GM19324 (cell line): Measurements from ENCODE around the gene KIF11.
"Not testable (repeated sequence)": the region's sequence is repeated elsewhere in the genome, so short reads cannot be mapped to it uniquely, and the experiment has no call there.

Source experiments
- ATAC-seq: cut with Tn5 transposase; IDR thresholded peaks from one replicate; pipeline ENCODE4 v1.9.1; 2021; ENCODE audit warnings: mild to moderate bottlenecking, moderate library complexity; ENCODE audit not compliant: unreplicated experiment, low FRiP score

KIF11 gene

DNA sequence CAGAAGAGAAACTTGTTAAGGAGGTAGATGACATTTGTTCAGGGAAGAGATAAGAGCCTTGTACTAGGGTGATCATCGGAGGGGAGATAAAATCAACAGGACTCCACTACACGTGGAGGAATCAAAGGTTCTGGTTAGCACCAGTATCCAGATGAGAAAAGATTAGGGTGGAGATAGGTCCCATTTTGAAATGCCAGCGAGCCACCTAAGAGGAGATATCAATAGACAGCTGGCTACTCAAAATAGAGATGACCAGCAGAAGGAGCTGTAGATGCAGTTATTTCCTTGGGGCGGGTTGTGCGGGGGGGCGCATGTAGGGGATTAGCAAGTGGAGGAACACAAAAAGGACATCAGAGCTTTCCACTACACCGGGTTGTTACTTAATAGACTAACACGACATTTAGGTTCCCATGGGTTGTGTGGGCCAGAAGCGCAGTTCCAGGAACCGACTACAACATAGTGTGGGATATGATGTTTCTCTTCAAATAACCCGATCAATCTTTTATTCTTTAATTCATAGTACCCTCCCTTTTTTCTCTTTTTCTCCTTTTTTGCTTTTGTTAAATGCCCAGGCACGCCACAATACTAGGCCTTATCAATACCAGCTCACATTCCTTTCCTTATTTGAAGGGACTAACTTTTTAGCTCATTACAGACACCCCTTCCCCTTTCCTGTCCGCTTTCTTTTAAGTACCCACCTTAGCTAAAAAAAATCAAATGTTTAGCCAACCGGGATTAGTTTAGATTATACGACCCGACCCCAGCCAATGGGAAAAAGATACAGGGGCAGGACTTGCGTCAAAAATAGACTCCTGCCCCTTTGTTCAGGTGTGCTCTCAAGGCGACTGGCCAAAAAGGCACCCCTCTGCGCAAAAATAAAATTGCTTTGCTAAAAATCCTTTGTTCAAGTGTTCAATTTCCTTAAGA lies 2.0 kb upstream of the KIF11 start:
- ATAC-seq, result peak; percentile 21

DNA sequence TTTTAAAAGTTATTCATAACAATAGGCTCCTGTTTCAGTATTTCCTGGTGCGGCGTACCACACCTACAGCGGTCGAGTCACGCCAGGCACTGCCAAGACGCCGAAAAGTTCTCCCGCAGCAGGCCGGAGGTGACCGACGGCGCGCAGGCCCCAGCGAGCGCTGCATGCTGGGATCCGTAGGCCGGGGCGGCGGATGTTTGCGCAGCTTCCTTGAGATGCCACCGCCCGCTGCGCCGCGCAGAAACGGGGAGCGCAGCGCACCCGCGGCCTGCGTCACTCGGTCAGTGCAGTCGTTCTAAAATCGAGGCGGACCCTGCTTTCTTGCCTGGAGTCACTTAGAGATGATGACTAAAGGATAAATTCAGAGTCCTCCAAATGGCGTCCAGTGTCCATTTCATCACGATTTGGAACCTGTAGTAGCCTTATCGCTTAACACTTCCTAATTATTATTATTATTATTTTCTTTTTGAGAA lies 1.3 kb upstream of the KIF11 start:
- peak; percentile 80 for ATAC-seq

DNA sequence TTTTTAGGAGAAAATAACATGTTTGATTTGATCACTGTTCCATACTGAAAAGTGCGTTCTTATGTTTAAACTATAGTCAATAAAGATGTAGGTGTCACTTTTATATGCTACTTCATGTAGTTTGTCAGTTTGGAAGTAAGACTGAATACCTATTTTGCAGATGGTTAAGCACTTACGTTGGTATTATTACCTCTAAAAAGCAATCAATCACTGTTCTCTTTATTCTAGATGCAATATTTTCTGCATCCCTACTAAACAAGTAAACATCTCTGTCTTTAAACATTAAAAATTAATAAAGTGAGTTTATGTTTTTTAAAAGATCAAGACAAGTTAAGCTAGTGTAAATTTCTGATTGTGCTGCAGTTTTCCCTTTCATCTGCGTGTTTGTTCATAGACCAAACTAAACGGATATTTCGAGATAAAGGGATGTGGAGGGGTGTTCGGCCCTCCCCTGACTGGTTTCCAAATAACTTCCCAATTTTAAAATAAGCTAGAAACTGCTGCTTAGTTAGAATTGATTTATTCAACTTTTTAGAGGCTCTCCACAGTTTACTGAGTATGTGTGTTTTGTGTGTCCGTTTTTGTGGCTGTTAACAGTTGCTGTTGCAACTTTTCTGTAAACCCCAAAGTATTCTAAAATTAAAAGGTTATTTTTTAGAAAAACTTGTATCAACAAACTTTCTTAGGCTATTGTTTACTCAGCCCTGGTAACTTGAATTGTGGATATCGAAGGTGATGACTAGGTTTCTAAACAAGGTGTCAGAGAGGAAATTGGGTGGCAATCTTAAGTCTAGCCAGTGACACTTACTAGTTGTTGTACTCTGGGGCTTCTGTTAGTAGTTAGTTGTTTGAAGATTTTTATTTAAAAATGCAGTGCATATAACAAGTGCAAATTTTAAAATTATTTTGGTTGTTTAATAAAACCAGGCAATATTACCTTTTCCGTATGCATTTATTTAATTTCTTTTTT lies 974 bp downstream of the KIF11 start:
- no peak for ATAC-seq

DNA sequence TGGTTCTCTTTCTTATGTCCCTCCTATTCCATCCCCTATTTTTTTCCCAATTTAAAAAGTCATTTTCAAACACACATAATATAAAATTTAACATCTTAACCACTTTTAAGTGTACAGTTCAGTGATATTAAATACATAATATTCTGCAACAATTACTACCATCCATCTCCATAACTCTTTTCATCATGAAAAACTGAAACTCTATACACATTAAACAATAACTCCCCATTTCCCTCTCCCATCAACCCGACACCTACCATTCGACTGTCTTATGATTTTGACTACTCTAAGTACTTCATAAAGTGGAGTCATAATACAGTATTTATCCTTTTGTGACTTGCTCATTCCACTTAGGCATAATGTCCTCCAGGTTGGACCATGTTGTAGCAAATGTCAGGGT lies 2.6 kb downstream of the KIF11 start:
- no peak for ATAC-seq

DNA sequence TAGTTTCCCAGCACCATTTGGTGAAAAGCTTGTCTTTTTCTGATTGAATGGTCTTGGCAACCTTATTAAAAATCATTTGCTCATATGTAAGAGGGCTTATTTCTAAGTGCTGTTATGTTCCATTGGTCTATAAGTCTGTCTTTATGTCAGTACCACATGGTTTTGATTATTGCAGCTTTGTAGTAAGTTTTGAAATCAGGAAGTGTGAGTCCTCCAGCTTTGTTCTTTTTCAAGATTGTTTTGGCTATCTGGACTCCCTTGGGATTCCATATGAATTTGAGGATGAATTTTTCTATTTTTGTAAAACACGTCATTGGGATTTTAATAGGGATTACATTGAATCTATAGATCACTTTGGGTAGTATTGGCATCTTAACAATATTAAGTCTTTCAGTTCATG lies 5.4 kb downstream of the KIF11 start:
- no peak for ATAC-seq

DNA sequence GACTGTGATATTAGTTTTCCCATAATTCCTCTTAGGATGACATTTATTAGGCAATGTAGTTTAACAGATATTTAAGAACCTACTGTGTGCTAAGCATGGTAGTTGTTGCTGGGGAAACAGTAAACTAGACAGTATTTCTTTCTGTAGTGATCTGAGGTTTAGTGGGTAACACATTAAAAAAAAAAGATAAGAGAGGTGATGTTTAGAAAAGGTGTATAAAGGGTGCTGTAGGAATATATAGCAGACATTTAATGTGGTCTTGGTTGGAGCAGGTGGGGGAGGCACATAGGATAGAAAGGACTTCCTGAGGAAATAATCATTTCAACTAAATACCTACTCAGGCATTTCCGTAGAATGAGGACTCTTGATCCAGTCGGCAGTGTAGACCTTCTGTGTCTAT lies 11.9 kb downstream of the KIF11 start:
- no peak for ATAC-seq

DNA sequence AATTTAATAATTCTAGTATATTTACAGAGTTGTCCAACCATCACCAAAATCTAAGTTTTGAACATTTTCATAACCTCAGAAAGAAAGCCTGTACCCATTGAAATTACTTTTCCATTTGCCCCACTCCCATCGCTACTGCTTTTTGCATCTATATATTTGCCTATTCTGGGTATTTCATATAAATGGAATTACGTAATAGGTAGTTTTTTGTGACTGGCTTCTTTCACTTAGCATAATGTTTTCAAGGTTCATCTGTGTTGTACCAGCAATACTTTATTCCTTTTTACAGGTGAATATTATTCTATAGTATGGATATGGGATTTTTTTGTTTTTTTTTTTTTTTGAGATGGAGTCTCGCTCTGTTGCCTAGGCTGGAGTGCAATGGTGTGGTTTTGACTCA lies 22.6 kb downstream of the KIF11 start:
- ATAC-seq, result no peak

DNA sequence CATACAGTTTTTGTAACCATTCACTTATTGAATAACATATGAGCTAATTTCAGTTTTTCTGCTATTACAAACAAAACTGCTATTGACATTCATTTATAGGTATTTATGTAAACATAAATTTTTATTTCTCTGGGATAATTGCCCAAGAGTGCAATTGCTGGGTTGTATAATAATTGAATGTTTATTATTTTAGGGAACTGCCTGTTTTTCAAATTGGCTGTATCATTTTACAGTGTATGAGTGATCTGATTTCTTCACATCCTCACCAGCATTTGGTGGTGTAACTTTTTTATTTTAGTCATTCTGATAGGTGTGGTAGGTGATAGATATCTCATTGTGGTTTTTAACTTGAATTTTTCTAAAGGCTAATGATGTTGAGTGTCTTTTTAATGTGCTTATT lies 26.4 kb downstream of the KIF11 start:
- ATAC-seq, result no peak

DNA sequence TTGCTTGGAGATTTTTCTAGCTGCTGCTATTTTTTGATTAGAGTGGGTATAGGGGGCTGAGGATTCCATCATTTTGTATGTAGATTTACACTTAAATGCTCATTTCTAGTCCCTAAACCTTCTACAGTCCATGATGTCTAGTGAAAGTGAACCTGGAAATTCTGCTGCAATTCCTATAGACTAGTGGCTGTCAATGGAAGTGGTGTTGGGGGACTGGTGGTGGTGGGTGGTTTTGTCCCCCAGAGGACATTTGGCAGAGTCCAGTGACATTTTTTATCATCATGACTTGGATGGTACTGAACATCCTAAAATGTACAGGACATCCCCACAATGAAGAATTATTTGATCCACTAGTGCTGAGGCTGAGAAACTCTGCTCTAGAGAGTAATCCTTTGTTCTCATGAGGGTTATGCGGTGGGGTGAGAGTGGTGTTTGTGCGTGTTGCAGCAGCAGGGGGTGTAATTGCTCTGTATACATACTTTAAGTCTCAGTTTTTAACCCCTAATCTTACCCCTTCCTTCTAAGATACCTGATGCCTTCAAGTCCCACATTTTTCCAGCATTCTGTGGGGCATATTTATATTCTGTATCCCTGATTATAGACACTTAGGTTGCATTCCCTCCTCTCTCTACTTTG lies 35.0 kb downstream of the KIF11 start:
- ATAC-seq, result no peak

DNA sequence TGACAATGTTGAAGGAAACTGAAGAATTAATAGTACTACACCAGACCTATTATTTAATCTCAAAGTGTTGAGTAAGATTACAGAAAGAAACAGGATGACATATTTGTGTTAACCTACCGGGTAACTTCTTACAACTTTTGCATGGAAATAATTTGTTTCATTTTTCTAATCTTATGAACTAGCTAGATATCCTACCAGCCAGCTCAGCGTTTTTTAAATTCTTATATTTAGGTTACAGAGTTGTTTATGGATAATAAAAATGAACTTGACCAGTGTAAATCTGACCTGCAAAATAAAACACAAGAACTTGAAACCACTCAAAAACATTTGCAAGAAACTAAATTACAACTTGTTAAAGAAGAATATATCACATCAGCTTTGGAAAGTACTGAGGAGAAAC lies 37.0 kb downstream of the KIF11 start:
- no peak for ATAC-seq

DNA sequence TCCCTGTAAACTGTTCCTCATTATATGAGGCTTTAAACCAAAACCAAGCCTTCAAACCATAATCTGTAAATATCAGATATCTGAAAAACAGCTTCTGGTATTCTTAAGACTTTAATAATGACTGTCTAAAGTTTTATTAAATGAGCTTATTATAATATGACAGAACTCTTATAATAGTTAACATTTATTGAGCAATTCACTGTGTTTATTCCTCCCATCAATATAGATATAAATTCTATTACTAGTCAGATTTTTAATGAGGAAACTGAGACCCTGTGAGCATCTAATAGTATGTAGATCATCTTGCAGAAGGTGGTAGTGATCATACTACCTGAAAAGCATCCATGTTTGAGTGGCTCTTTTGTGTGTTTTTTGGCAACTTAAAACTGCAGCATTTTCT lies 45.1 kb downstream of the KIF11 start:
- ATAC-seq, result no peak

DNA sequence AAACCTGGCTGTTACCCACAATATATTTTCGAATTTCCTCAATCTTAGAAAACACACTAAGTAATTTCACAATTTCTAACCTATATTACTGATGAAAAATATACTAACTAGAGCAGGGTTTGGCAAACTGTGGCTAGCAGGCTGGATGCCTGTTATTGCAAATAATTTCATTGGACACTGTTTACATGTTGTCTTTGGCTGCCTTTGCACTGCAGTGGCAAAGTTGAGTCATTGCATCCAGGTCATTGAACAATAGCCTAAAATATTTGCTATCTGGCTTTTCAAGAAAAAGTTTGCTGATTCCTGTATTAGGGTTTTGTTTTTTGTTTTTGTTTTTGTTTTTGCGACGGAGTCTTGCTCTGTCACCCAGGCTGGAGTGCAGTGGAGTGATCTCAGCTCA lies 47.2 kb downstream of the KIF11 start:
- no peak for ATAC-seq

DNA sequence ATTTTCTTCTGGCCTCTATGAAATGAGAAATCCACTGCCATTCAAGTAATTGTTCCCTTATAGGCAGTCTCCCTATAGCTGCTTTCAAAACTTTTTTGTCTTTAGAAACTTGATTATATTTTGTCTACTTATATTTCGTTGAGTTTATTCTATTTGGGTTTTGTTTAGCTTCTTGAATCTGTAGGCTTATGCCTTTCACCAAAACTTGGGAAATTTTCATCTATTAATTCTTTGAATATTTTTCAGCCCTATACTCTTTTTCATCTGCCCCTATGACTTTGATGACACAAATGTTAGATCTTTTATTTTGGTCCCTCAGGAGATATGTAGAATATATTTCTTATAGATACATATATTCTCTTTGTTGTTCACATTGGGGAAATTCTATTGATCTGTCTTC lies 48.6 kb downstream of the KIF11 start:
- ATAC-seq, result no peak

DNA sequence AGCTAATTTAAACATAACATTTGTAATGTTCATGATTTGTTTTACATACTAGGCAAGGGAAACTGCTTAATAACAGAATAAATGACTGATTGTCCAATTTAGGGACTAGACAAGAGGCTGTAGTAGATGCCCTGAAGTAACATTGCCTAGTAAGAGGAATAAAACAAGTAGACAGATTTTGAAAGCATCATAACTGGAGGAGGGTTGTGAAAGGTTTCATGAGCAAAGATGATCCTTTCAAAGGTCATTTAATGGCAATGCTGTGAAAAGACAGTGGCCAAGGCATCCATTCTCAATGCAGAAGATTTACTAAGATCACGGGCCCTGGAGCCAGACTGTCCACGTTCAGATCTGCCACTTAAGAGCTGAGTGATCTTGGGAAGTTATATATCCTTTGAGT lies 52.0 kb downstream of the KIF11 start:
- no peak for ATAC-seq

DNA sequence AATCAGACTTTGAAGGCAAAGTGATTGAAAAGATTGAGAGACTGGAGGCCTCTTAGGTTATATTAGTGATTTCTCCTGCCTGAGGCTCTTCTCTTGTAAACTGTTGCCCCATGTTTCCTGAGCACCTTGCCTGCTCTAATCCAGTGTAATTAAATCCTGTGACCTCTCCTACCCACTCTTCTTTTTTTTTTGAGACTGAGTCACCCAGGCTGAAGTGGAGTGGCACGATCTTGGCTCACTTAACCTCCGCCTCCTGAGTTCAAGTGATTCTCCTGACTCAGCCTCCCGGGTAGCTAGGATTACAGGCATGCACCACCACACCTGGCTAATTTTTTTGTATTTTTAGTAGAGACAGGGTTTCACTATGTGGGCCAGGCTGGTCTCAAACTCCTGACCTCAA lies 57.9 kb downstream of the KIF11 start:
- not testable (repeated sequence) for ATAC-seq

DNA sequence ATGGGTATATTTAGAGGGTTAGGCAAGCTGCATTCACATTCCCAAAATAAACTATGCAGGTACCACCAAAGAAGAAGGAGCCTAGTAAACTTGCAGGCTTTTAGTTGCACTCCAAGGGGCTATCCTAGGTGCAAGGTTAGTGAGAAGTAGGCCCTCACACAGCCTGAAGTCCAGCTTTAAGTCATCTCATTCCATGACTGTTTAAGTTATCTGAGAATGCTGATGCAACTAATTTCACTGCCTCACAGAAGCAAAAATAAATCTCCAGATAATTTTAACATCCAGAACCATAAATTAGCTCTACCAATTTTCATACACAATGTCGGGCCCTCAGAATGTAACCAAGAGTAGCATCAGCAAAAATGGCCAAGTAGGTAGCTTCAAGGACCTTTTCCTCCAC lies 62.5 kb downstream of the KIF11 start:
- no peak for ATAC-seq

DNA sequence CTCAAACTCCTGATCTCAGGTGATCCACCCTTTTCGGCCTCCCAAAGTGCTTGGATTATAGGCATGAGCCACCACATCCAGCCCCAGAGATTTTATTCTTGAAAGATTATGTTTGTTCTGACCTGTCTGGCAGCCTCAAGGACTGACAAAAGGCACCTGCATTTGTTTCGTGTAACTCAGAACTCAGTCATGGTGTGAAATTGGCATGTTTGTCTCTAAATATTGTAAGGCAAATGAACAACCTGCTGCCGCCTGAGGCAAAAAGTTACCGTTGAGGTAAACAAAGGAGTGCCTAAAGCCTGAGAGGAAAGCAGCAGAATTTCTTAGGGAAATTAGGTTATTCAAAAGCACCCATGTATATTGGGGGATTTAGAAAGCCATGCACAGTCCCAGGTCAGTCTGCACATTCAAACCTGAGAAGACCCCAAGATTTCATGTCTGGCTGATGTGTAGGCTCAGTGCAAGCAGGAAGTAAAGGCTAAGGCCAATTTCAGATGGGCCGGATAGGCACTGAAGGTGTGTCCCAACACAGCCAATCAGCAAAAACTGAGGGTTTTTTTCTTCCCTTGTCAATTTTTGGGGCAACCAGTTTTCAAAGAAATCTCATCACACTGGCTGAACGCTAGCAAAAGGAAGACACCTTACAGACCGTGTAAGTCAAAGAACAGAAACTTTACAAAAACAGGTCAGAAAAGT lies 63.5 kb downstream of the KIF11 start:
- no peak for ATAC-seq

DNA sequence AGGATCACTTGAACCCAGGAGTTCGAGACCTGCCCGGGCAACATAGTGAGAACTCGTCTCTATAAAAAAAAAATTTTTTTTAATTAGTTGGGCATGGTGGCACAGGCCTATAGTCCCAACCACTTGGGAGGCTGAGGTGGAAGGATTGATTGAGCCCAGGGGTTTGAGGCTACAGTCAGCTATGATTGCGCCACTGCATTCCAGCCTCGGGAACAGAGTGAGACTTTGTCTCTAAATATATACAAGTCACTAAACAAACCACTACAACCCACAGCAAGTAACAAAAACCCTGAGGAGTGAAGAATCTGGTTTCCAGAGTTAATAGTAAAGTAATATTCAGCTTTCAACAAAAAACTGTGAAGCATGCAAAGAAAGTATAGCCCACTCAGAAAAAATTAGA lies 64.1 kb downstream of the KIF11 start:
- no peak for ATAC-seq

DNA sequence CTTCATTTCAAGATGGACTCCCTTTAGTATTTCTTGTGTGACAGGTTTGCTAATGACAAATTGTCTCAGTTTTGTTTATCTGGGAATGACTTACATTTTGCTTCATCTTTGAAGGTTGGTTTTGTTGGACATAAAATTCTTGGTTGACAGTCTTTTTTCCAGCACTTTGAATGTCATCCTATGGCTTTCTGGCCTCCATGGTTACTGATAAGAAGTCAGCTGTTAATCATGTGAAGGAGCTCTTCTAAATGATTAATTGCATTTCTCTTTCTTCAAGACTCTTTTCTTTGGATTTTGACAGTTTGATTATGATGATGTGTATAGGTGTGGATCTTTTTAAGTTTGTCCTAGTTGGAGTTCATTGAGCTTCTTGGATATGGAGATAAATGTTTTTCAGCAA lies 69.9 kb downstream of the KIF11 start:
- no peak for ATAC-seq

DNA sequence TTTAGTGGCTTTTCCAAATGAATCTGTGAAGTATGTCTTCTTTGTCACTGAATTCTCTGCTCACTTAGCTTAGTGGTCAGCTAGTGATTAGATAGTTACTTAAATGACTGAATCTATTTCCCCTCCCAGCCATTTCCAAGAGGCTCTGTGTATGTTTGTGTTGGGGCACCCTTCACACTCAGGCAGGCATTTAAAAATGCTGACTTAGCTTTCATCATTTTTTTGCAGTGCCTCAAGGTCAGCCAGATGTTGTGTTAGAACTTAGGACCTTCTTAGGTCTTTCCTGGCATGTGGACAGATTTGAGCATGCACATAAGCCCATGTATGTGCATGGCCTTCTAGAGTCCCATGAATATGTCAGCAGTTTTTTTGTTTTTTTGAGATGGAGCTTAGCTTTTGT lies 71.4 kb downstream of the KIF11 start:
- no peak for ATAC-seq
